SKM-1 treated with dmso at 0.1 percent for 144 hours (cell line): ENCODE measurements around the gene CHORDC1.
"Not testable (repeated sequence)": the region's sequence is repeated elsewhere in the genome, so short reads cannot be mapped to it uniquely, and the experiment has no call there.

ENCODE experiments used
- DNase-seq: peaks from one replicate; lab custom pipeline; 2025; ENCODE audit not compliant: unreplicated experiment; lab: John Stamatoyannopoulos, UW

CHORDC1 gene

DNA sequence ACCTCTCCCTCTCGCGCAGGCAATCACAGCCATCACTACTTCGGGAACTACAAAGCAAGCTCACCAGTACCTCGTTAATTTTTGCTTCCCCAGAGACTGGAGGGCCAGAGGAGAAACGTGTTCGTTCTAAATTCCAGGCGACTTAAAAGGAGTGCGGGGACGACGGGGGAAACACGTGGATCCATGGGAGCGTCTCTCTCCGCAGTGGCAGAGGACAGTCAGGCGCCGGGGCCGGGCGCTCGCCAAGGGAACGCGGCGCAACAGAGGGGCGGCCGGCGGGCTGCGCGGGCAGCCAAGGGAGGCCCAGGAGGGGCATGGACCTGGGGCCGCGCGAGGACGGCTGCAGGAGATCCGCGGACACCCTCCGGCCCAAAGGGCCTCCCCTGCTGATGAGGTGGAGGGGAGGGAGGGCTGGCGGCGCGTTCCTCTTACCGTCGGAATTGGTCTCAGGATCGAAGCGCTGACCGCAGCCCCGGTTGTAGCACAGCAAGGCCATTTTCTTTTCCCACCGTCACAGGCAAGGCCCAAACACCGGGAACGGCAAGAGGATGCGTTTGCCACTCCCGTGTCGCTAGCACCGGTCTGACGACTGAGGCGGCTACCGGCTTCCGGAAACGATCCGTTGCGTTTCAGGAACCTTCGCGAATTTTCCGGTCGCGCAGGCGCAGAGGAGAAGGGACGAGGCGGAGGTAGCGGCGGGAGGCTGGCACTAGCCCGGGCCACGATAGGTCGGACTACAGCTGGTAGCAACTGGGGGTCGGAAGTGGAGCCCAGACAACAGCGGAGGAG lies at the start of gene CHORDC1:
Gene CHORDC1 (minus strand): TSS at position 591 of the 789 bp plus-strand sequence. CDS start 95 bp downstream, at position 496.
- DNase-seq: peak; percentile 84

GRCh38 chr11:90257158-90257525 lies 34.3 kb upstream of the CHORDC1 start:
- DNase-seq: no peak

DNA sequence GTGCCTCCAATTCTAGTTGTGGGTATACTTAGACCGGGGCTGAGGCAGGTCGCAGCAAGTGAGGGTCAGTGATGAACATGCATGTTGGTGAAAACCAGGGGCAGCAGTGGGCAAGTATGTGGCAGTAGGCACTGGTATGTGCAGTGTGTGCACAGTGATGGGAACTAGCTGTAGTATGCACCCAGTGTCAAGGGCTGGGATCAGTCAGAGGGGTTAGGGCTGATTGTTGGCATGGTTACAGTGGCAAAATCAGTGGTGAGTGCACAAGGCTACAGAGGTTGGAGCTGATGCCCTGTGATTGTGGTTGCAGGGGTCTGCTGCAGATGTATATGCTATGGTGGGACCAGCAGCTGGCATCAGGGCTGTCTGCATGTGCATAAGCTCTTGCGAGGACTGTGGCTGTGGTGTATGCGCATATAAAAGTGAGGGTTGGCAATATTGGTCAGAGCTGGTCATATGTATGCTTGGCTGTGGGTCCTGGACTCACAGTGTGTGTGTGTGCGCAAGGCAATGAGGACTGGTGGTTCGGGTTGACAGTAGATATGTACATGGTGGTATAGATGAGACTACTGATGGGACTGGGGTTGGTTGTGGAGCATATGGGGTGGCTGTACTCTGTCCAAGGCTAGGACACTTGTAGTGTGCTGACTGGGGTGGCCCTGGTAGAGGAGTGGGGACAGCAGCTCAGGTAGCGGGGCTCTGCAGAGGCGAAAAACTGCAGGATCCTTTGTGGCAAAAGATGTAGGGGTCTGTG lies 33.7 kb upstream of the CHORDC1 start:
- DNase-seq: no peak

DNA sequence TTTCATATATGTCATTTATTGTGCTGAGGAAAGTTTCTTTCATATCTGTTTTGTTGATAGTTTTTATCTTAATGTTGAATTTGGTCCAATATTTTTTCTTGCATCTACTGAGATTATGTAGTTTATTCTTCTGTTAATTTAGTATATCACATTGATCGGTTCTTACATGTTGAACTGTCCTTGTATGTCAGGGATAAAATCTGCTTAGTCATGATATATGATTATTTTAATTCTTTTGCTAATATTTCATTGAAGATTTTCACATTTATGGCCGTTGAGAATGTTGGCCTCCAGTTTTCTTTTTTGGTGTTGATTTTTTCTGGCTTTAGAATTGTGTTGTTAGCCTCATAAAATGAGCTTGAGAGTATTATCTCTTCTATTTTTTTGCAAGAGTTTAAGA lies 31.2 kb upstream of the CHORDC1 start:
- DNase-seq: no peak

DNA sequence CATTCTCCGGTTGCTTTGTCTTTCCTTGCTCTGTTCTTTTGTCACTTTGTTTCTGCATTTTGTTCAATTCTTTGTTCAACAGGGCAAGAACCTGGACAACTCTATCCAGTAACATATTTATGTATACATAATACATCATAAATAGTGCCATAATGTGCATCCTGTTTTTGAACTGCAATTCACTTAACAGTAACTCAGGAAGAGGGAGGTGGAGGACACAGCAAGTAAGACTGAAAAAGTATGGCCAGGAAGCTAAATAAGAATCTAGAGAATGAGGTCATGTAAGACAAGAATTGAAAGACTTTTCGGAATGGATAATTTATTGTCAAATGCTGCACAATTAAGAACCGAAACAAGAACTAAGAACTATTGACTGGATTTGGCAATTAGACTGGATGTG lies 29.2 kb upstream of the CHORDC1 start:
- no peak for DNase-seq

GRCh38 chr11:90251599-90251998 lies 28.8 kb upstream of the CHORDC1 start:
- DNase-seq: no peak

DNA sequence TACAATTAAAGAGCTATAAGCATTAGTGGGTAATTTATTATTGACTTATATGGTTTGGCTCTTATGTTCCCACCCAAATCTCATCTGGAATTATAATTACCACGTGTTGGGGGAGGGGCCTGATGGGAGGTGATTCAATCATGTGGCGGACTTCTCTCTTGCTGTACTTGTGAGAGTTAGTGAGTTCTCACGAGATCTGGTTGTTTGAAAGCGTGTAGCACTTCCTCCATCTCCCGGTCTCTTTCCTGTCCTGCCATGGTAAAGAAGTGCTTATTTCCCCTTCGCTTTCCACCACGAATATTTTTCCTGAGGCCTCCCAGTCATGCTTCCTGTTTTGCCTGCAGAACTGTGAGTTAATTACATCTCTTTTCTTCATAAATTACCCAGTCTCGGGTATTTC lies 28.1 kb upstream of the CHORDC1 start:
- DNase-seq: no peak

- no peak for DNase-seq
These were observed 23.6 kb upstream of the CHORDC1 start for GRCh38 chr11:90246468-90246867.

- no peak for DNase-seq
These were observed 20.7 kb upstream of the CHORDC1 start for GRCh38 chr11:90243534-90243933.

- DNase-seq: no peak
These were observed 20.1 kb upstream of the CHORDC1 start for GRCh38 chr11:90242894-90243416.

- DNase-seq: no peak
These were observed 18.6 kb upstream of the CHORDC1 start for GRCh38 chr11:90241414-90241813.

- not testable (repeated sequence) for DNase-seq
These were observed 17.3 kb upstream of the CHORDC1 start for GRCh38 chr11:90239967-90240636.

- no peak for DNase-seq
These were observed 14.2 kb upstream of the CHORDC1 start for GRCh38 chr11:90237004-90237403.

DNA sequence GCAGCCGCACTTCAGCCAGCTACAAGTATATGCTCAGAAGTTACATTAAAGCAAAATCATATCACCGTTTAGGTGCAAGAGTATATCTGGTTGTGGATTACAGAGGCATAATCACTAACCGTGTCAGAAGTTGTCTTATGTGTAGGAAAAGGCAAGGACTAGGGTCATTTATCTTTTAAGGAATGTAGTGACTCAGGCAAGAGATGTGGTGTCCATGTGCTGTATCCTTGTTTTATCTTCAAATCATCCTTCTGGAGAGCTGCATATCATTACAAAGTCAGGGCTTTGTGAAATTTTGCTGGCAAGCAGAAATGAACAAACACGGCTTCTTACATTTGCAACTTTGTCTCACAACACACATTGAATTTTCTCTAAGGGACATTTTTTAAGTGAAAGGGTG lies 12.7 kb upstream of the CHORDC1 start:
- no peak for DNase-seq

- DNase-seq: no peak
These were observed 12.1 kb upstream of the CHORDC1 start for GRCh38 chr11:90234977-90235376.

GRCh38 chr11:90229791-90230190 lies 6.9 kb upstream of the CHORDC1 start:
- no peak for DNase-seq

- DNase-seq: no peak
These were observed 5.2 kb upstream of the CHORDC1 start for GRCh38 chr11:90228056-90228455.

DNA sequence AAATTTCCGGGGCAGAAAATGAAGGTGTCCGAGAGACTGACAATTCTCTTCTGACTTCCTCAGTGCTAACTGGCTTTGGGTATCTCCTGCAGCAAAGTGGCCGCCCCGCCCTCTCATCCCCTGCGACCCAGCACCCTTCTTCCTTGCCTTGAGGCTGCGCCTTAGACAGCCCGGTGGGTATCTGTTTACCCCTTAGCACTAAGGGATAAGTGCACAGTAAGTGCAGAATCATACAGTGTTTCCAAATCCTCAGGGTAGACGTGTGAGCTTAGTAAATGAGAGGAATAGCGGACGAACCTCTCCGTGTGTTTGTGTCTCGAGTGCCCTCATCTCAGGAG lies 368 bp upstream of the CHORDC1 start:
- no peak for DNase-seq

- DNase-seq: no peak
These were observed 918 bp downstream of the CHORDC1 start for GRCh38 chr11:90221803-90222458.

DNA sequence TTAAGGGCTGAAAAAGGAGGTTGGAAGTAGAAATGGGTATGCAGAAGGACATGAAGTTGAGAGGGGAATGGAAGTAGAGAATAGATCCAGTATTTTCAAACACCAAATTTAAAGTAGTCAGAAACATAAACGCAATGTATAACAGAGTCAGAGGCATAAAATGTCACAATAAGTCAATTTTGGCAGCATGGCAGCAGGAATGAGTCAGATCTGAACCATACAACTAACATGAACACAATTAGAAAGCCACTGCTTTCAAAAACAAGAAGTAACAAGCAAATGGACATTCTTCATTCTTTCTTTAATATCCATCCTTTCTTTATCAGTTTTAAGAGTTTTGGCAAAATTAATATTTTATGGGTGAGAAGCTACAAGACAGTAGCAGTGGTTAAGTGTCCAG lies 2.5 kb downstream of the CHORDC1 start:
- no peak for DNase-seq

DNA sequence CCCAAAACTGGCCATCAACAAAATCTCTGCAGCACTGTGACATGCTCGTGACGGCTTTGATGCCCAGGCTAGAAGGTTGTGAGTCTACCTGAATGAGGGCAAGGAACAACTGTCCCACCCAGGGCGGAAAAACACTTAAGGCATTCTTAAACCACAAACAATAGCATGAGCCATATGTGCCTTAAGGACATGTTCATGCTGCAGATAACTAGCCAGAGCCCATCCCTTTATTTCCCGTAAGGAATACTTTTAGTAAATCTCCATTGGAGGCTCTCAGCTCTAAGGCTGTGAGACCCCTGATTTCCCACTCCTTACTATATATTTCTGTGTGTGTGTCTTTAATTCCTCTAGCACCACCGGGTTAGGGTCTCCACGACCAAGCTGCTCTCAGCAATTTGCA lies 3.4 kb downstream of the CHORDC1 start:
- DNase-seq: no peak
